Activated CD8-positive, alpha-beta memory T cell treated with anti-CD3 and anti-CD28 coated beads, Interleukin-2, amount 10 ng/mL, durations not matched to agents 7 days and 5 days (primary cell): ENCODE results near the gene NKX6-2. TPM values are rescaled to one million over a fixed set of nuclear protein-coding genes. Genes with fewer than 3 reads are reported as not detected.

Experiments used
- ATAC-seq: fragments of 150-1000 bp; cut with Tn5 transposase; one replicate; pipeline ENCODE4 v1.10.0; 2021; ENCODE audit warnings: moderate library complexity
- CTCF ChIA-PET: fragments of 350-600 bp; sonication (Branson Sonifier 250); formaldehyde crosslinking; loops from one replicate; lab custom pipeline; 2021; ENCODE audit warnings: antibody characterized with exemption; lab: Charles Lee
- DNase-seq: peaks from one replicate; pipeline ENCODE4 v3.0.0-alpha.2; 2020
- H3K27ac Mint-ChIP-seq: one replicate; pipeline ENCODE4 v1.8.0; 2021; ENCODE audit warnings: mild to moderate bottlenecking, mixed read lengths
- H3K27me3 Mint-ChIP-seq: one replicate; pipeline ENCODE4 v1.8.0; 2021; ENCODE audit warnings: mixed read lengths
- H3K36me3 Mint-ChIP-seq: one replicate; pipeline ENCODE4 v1.8.0; 2021; ENCODE audit warnings: mild to moderate bottlenecking, mixed read lengths
- H3K4me1 Mint-ChIP-seq: one replicate; pipeline ENCODE4 v1.8.0; 2021; ENCODE audit warnings: mixed read lengths
- H3K4me3 Mint-ChIP-seq: one replicate; pipeline ENCODE4 v1.8.0; 2021; ENCODE audit warnings: mild to moderate bottlenecking, moderate library complexity, mixed read lengths
- H3K9me3 Mint-ChIP-seq: one replicate; pipeline ENCODE4 v1.8.0; 2022; ENCODE audit warnings: low read depth, mixed read lengths
- total RNA-seq, 2 experiments: library from RNA; stranded (reverse); gene quantifications; one replicate each; pipeline ENCODE4 v1.2.3, GENCODE V29; 2021

NKX6-2 gene
- total RNA-seq, 2 experiments from 2014 or later = not detected

- no peak for DNase-seq
- no peaks in the 10 kb centered on the region for H3K27me3 Mint-ChIP-seq
- H3K9me3 Mint-ChIP-seq = peaks cover 8% of the 10 kb centered on the region
- peaks cover 8% of the 10 kb centered on the region for H3K36me3 Mint-ChIP-seq
- ATAC-seq = no peak
- H3K27ac Mint-ChIP-seq = no peak overlapping the region
- CTCF ChIA-PET = no interaction called here
- no peaks in the 10 kb centered on the region for H3K4me1 Mint-ChIP-seq
- H3K4me3 Mint-ChIP-seq = no peak overlapping the region
These were observed 28.8 kb downstream of the NKX6-2 start for GRCh38 chr10:132757171-132757570.

- Mint-ChIP-seq H3K27me3 (no peaks in the 10 kb centered on the region), H3K9me3 (peaks cover 8% of the 10 kb centered on the region), H3K27ac (no peak overlapping the region), H3K4me1 (no peaks in the 10 kb centered on the region), H3K4me3 (no peak overlapping the region), H3K36me3 (peaks cover 8% of the 10 kb centered on the region)
- DNase-seq (no peak), ATAC-seq (no peak)
- CTCF ChIA-PET = no interaction called here
These were observed 29.4 kb downstream of the NKX6-2 start for GRCh38 chr10:132756591-132756990.

- Mint-ChIP-seq H3K9me3 (peaks cover 8% of the 10 kb centered on the region), H3K4me3 (no peak overlapping the region)
- no peak for ATAC-seq
These were observed 30.7 kb downstream of the NKX6-2 start for GRCh38 chr10:132755166-132755711.

GRCh38 chr10:132754071-132754470, 31.9 kb downstream of the NKX6-2 start:
- CTCF ChIA-PET = no interaction called here
- Mint-ChIP-seq H3K36me3 (peaks cover 8% of the 10 kb centered on the region), H3K9me3 (peaks cover 8% of the 10 kb centered on the region), H3K27me3 (no peaks in the 10 kb centered on the region), H3K4me1 (no peaks in the 10 kb centered on the region), H3K27ac (no peak overlapping the region), H3K4me3 (no peak overlapping the region)
- no peak for DNase-seq
- ATAC-seq = no peak

More at GRCh38 chr10:132755166-132755711, 30.7 kb downstream of the NKX6-2 start:
- CTCF ChIA-PET = no interaction called here
- Mint-ChIP-seq H3K27ac (no peak overlapping the region), H3K27me3 (no peaks in the 10 kb centered on the region), H3K4me1 (no peaks in the 10 kb centered on the region), H3K36me3 (peaks cover 8% of the 10 kb centered on the region)
- no peak for DNase-seq

GRCh38 chr10:132753596-132753995, 32.4 kb downstream of the NKX6-2 start:
- no peak for ATAC-seq
- no peaks in the 10 kb centered on the region for H3K27me3 Mint-ChIP-seq
- H3K9me3 Mint-ChIP-seq = peaks cover 8% of the 10 kb centered on the region
- DNase-seq = no peak
- CTCF ChIA-PET = no interaction called here
- no peak overlapping the region for H3K27ac Mint-ChIP-seq
- H3K4me3 Mint-ChIP-seq = no peak overlapping the region
- peaks cover 8% of the 10 kb centered on the region for H3K36me3 Mint-ChIP-seq
- no peaks in the 10 kb centered on the region for H3K4me1 Mint-ChIP-seq

GRCh38 chr10:132752961-132753360, 33.0 kb downstream of the NKX6-2 start:
- ATAC-seq = no peak
- Mint-ChIP-seq H3K9me3 (peaks cover 8% of the 10 kb centered on the region), H3K4me3 (no peak overlapping the region), H3K36me3 (peaks cover 8% of the 10 kb centered on the region), H3K4me1 (no peaks in the 10 kb centered on the region), H3K27me3 (no peaks in the 10 kb centered on the region), H3K27ac (no peak overlapping the region)
- no peak for DNase-seq
- CTCF ChIA-PET = no interaction called here

- Mint-ChIP-seq H3K27ac (no peak overlapping the region), H3K4me1 (no peaks in the 10 kb centered on the region), H3K27me3 (no peaks in the 10 kb centered on the region), H3K36me3 (peaks cover 8% of the 10 kb centered on the region), H3K9me3 (peaks cover 8% of the 10 kb centered on the region), H3K4me3 (no peak overlapping the region)
- DNase-seq (no peak), ATAC-seq (no peak)
- CTCF ChIA-PET = no interaction called here
These were observed 33.6 kb downstream of the NKX6-2 start for GRCh38 chr10:132752378-132752777.

- Mint-ChIP-seq H3K27me3 (no peaks in the 10 kb centered on the region), H3K4me1 (no peaks in the 10 kb centered on the region), H3K9me3 (peaks cover 8% of the 10 kb centered on the region), H3K27ac (no peak overlapping the region), H3K36me3 (peaks cover 5% of the 10 kb centered on the region), H3K4me3 (no peak overlapping the region)
- CTCF ChIA-PET = no interaction called here
- DNase-seq (no peak), ATAC-seq (no peak)
These were observed 35.0 kb downstream of the NKX6-2 start for GRCh38 chr10:132750936-132751335.

- CTCF ChIA-PET = no interaction called here
- ATAC-seq (no peak), DNase-seq (no peak)
- H3K4me1 Mint-ChIP-seq = no peaks in the 10 kb centered on the region
- no peak overlapping the region for H3K27ac Mint-ChIP-seq
- H3K4me3 Mint-ChIP-seq = no peak overlapping the region
- H3K36me3 Mint-ChIP-seq = peaks cover 2% of the 10 kb centered on the region
- no peaks in the 10 kb centered on the region for H3K9me3 Mint-ChIP-seq
- no peaks in the 10 kb centered on the region for H3K27me3 Mint-ChIP-seq
These were observed 36.6 kb downstream of the NKX6-2 start for GRCh38 chr10:132749371-132749795.

GRCh38 chr10:132748545-132749370, 37.2 kb downstream of the NKX6-2 start:
- CTCF ChIA-PET = no interaction called here
- no peaks in the 10 kb centered on the region for H3K4me1 Mint-ChIP-seq
- no peaks in the 10 kb centered on the region for H3K36me3 Mint-ChIP-seq
- H3K27me3 Mint-ChIP-seq = no peaks in the 10 kb centered on the region
- H3K4me3 Mint-ChIP-seq = no peak overlapping the region
- ATAC-seq (no peak), DNase-seq (no peak)
- H3K27ac Mint-ChIP-seq = no peak overlapping the region
- H3K9me3 Mint-ChIP-seq = no peaks in the 10 kb centered on the region

GRCh38 chr10:132748135-132748534, 37.8 kb downstream of the NKX6-2 start:
- no peaks in the 10 kb centered on the region for H3K27me3 Mint-ChIP-seq
- no peaks in the 10 kb centered on the region for H3K4me1 Mint-ChIP-seq
- H3K27ac Mint-ChIP-seq = no peak overlapping the region
- ATAC-seq (no peak), DNase-seq (no peak)
- no peaks in the 10 kb centered on the region for H3K36me3 Mint-ChIP-seq
- no peaks in the 10 kb centered on the region for H3K9me3 Mint-ChIP-seq
- CTCF ChIA-PET = no interaction called here
- no peak overlapping the region for H3K4me3 Mint-ChIP-seq

- H3K27me3 Mint-ChIP-seq = no peaks in the 10 kb centered on the region
- no peak overlapping the region for H3K4me3 Mint-ChIP-seq
- no peaks in the 10 kb centered on the region for H3K36me3 Mint-ChIP-seq
- H3K9me3 Mint-ChIP-seq = no peaks in the 10 kb centered on the region
- H3K27ac Mint-ChIP-seq = no peak overlapping the region
- DNase-seq = no peak
- no peaks in the 10 kb centered on the region for H3K4me1 Mint-ChIP-seq
- CTCF ChIA-PET = no interaction called here
- ATAC-seq = no peak
These were observed 38.9 kb downstream of the NKX6-2 start for GRCh38 chr10:132746801-132747625.

- CTCF ChIA-PET = no interaction called here
- Mint-ChIP-seq H3K36me3 (no peaks in the 10 kb centered on the region), H3K27ac (no peak overlapping the region), H3K4me3 (no peak overlapping the region), H3K4me1 (no peaks in the 10 kb centered on the region), H3K9me3 (no peaks in the 10 kb centered on the region), H3K27me3 (no peaks in the 10 kb centered on the region)
- DNase-seq = no peak
- no peak for ATAC-seq
These were observed 39.6 kb downstream of the NKX6-2 start for GRCh38 chr10:132746386-132746785.
